Rectal smooth muscle tissue (tissue), 1 donor: ENCODE measurements around the gene CDC42.
A peak's percentile ranks its signal among the peaks of the same experiment; 100 is the strongest.
"Not testable (repeated sequence)": the region's sequence is repeated elsewhere in the genome, so short reads cannot be mapped to it uniquely, and the experiment has no call there.

Experiments used
- H3K27ac ChIP-seq: one replicate; pipeline ENCODE4 v1.7.0; 2013; ENCODE audit warnings: low read depth, low read length, inconsistent platforms
- H3K27me3 ChIP-seq: one replicate; pipeline ENCODE4 v1.7.0; 2013; ENCODE audit warnings: low read length; ENCODE audit not compliant: control insufficient read depth, insufficient read depth
- H3K36me3 ChIP-seq: one replicate; pipeline ENCODE4 v1.7.0; 2013; ENCODE audit warnings: low read length; ENCODE audit not compliant: control insufficient read depth, insufficient read depth
- H3K4me1 ChIP-seq: one replicate; pipeline ENCODE4 v1.7.0; 2013; ENCODE audit warnings: low read length; ENCODE audit not compliant: control insufficient read depth, insufficient read depth
- H3K4me3 ChIP-seq: one replicate; pipeline ENCODE4 v1.7.0; 2013; ENCODE audit warnings: low read length
- H3K9ac ChIP-seq: one replicate; pipeline ENCODE4 v1.7.0; 2013; ENCODE audit warnings: low read length

Gene CDC42

GRCh38 chr1:22024485-22025367 lies 27.8 kb upstream of the CDC42 start:
- Histone ChIP-seq H3K36me3 (no peaks in the 10 kb centered on the region), H3K27me3 (no peaks in the 10 kb centered on the region), H3K4me3 (peak overlapping the region; percentile 95), H3K27ac (peak overlapping the region; percentile 99), H3K9ac (peak overlapping the region; percentile 32), H3K4me1 (peaks cover 10% of the 10 kb centered on the region)

- Histone ChIP-seq H3K4me1 (peaks cover 11% of the 10 kb centered on the region), H3K36me3 (no peaks in the 10 kb centered on the region), H3K27ac (peak overlapping the region; percentile 99), H3K4me3 (peak overlapping the region; percentile 95), H3K9ac (peak overlapping the region; percentile 98), H3K27me3 (no peaks in the 10 kb centered on the region)
These were observed 26.9 kb upstream of the CDC42 start for GRCh38 chr1:22025368-22026155.

GRCh38 chr1:22026924-22027289 lies 25.6 kb upstream of the CDC42 start:
- Histone ChIP-seq H3K36me3 (no peaks in the 10 kb centered on the region), H3K27ac (no peak overlapping the region), H3K4me1 (peaks cover 18% of the 10 kb centered on the region), H3K4me3 (no peak overlapping the region), H3K27me3 (no peaks in the 10 kb centered on the region), H3K9ac (no peak overlapping the region)

- peak overlapping the region; percentile 73 for H3K27ac ChIP-seq
- no peaks in the 10 kb centered on the region for H3K36me3 ChIP-seq
- H3K4me1 ChIP-seq, result peaks cover 14% of the 10 kb centered on the region
- H3K9ac ChIP-seq, result no peak overlapping the region
- no peak overlapping the region for H3K4me3 ChIP-seq
- H3K27me3 ChIP-seq, result no peaks in the 10 kb centered on the region
These were observed 22.5 kb upstream of the CDC42 start for GRCh38 chr1:22030057-22030456.

- Histone ChIP-seq H3K27me3 (no peaks in the 10 kb centered on the region), H3K27ac (peak overlapping the region; percentile 73), H3K36me3 (no peaks in the 10 kb centered on the region), H3K9ac (no peak overlapping the region), H3K4me1 (peaks cover 14% of the 10 kb centered on the region), H3K4me3 (no peak overlapping the region)
These were observed 22.0 kb upstream of the CDC42 start for GRCh38 chr1:22030473-22030872.

- Histone ChIP-seq H3K4me1 (peaks cover 10% of the 10 kb centered on the region), H3K27ac (peak overlapping the region; percentile 73), H3K4me3 (no peak overlapping the region), H3K36me3 (no peaks in the 10 kb centered on the region), H3K27me3 (no peaks in the 10 kb centered on the region), H3K9ac (no peak overlapping the region)
These were observed 21.1 kb upstream of the CDC42 start for GRCh38 chr1:22031214-22031962.

GRCh38 chr1:22034834-22035233 lies 17.7 kb upstream of the CDC42 start:
- not testable (repeated sequence) for H3K36me3 ChIP-seq, H3K27me3 ChIP-seq, H3K4me1 ChIP-seq, H3K27ac ChIP-seq, H3K9ac ChIP-seq, H3K4me3 ChIP-seq

GRCh38 chr1:22037520-22037919 lies 15.0 kb upstream of the CDC42 start:
- no peaks in the 10 kb centered on the region for H3K36me3 ChIP-seq

GRCh38 chr1:22038036-22038435 lies 14.5 kb upstream of the CDC42 start:
- Histone ChIP-seq H3K36me3 (no peaks in the 10 kb centered on the region), H3K4me1 (peaks cover 5% of the 10 kb centered on the region), H3K27me3 (no peaks in the 10 kb centered on the region), H3K9ac (no peak overlapping the region), H3K27ac (no peak overlapping the region), H3K4me3 (no peak overlapping the region)

More at GRCh38 chr1:22037520-22037919, 15.0 kb upstream of the CDC42 start:
- H3K27ac ChIP-seq, result no peak overlapping the region
- H3K9ac ChIP-seq, result no peak overlapping the region
- no peaks in the 10 kb centered on the region for H3K27me3 ChIP-seq
- H3K4me3 ChIP-seq, result no peak overlapping the region
- peaks cover 5% of the 10 kb centered on the region for H3K4me1 ChIP-seq

GRCh38 chr1:22039594-22040285 lies 12.8 kb upstream of the CDC42 start:
- Histone ChIP-seq H3K36me3 (no peaks in the 10 kb centered on the region), H3K27ac (no peak overlapping the region), H3K4me3 (peak overlapping the region; percentile 15), H3K27me3 (no peaks in the 10 kb centered on the region), H3K9ac (peak overlapping the region; percentile 40), H3K4me1 (peaks cover 5% of the 10 kb centered on the region)

- Histone ChIP-seq H3K27ac (no peak overlapping the region), H3K4me3 (peak overlapping the region; percentile 15), H3K4me1 (peaks cover 5% of the 10 kb centered on the region)
These were observed 12.3 kb upstream of the CDC42 start for GRCh38 chr1:22040286-22040623.

GRCh38 chr1:22041505-22041904 lies 11.0 kb upstream of the CDC42 start:
- Histone ChIP-seq H3K27ac (no peak overlapping the region), H3K4me3 (no peak overlapping the region), H3K27me3 (no peaks in the 10 kb centered on the region), H3K4me1 (peaks cover 5% of the 10 kb centered on the region), H3K9ac (no peak overlapping the region), H3K36me3 (no peaks in the 10 kb centered on the region)

More at GRCh38 chr1:22040286-22040623, 12.3 kb upstream of the CDC42 start:
- Histone ChIP-seq H3K9ac (peak overlapping the region; percentile 40), H3K27me3 (no peaks in the 10 kb centered on the region), H3K36me3 (no peaks in the 10 kb centered on the region)
